A673 (cell line): ENCODE measurements around the gene CHRNE.

Experiments
- EZH2 ChIP-seq: fragments of 200-600 bp; sonication (generic); IDR thresholded peaks from 2 replicates; pipeline ENCODE4 v1.6.1; 2017; ENCODE audit warnings: borderline replicate concordance, low read depth, mild to moderate bottlenecking, mixed read lengths, antibody characterized with exemption, low read length; ENCODE audit not compliant: poor library complexity, severe bottlenecking
- TF ChIP-seq, protein P1 (sequence below): fragments of 300-800, 200-600 bp; sonication (generic); conservative IDR thresholded peaks from 2 replicates; pipeline ENCODE4 v1.5.1; 2017; ENCODE audit warnings: low read depth, mild to moderate bottlenecking, antibody characterized with exemption, low read length, moderate library complexity, mixed read lengths

DNA sequence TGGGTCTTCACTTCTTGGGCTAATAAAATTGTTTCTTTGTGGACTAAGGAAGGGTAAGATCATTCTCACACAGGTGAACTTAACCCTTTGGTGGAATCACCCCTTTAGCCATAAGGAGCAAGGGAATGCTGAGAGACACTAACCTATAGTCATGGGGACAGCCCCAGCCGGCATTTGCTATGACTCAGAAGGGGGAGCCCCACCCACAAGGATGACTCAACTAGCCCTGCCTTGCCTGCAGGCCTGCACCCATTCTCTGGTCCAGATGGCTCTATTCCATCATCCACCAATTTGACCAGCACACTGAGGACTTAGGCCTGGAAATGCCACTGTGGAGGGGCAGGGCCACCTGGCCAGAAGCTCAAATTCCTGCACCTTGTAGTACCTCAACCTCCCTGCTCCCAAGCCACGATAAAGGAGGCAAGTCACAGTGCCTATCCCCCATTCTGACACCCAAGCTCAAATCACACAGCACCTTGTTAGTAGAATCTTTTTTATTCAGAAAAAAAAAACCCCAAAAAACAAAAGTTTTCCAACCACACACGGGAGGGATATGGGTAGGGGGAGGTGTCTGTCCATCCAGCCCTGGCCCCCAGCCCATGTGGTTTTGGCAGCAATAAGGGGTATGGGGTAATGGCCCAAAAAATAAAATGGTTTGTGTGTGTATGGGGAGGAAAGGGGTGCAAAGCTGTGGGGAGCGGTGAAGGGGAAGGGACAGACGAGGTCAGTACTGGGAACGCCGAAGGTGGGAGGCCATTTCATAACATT lies 42.5 kb upstream of the CHRNE start:
- TF ChIP-seq, protein P1, sequence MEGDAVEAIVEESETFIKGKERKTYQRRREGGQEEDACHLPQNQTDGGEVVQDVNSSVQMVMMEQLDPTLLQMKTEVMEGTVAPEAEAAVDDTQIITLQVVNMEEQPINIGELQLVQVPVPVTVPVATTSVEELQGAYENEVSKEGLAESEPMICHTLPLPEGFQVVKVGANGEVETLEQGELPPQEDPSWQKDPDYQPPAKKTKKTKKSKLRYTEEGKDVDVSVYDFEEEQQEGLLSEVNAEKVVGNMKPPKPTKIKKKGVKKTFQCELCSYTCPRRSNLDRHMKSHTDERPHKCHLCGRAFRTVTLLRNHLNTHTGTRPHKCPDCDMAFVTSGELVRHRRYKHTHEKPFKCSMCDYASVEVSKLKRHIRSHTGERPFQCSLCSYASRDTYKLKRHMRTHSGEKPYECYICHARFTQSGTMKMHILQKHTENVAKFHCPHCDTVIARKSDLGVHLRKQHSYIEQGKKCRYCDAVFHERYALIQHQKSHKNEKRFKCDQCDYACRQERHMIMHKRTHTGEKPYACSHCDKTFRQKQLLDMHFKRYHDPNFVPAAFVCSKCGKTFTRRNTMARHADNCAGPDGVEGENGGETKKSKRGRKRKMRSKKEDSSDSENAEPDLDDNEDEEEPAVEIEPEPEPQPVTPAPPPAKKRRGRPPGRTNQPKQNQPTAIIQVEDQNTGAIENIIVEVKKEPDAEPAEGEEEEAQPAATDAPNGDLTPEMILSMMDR, result no peak
- TF ChIP-seq EZH2, result no peak
